ENCODE data around the gene EEPD1.
"Not testable (repeated sequence)": the region's sequence is repeated elsewhere in the genome, so short reads cannot be mapped to it uniquely, and the experiment has no call there.

EEPD1 gene

GRCh38 chr7:36214608-36215456, 61.8 kb downstream of the EEPD1 start:
- no peak for DNase-seq (ENCODE audit: low read depth in 2 of 2)

DNA sequence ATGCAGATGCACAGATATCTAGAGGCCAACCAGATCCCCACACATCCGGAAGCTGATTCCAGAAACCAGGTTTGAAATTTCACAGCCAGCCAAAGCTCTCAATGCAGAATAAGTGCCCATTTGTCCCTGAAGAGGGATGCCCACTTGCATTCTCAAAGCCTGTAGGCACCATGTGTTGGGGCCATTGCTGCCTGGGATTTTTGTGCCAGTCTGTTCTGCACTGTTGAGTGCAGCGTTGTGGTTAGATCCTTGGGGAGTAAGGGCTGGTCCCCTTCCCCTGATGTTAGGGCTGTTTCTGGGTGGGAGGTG, 62.4 kb downstream of the EEPD1 start:
- DNase-seq (ENCODE audit: low read depth in 2 of 2) = no peak

- DNase-seq (ENCODE audit: low read depth in 2 of 2) = no peak
These were observed 63.1 kb downstream of the EEPD1 start for GRCh38 chr7:36216063-36216684.

DNA sequence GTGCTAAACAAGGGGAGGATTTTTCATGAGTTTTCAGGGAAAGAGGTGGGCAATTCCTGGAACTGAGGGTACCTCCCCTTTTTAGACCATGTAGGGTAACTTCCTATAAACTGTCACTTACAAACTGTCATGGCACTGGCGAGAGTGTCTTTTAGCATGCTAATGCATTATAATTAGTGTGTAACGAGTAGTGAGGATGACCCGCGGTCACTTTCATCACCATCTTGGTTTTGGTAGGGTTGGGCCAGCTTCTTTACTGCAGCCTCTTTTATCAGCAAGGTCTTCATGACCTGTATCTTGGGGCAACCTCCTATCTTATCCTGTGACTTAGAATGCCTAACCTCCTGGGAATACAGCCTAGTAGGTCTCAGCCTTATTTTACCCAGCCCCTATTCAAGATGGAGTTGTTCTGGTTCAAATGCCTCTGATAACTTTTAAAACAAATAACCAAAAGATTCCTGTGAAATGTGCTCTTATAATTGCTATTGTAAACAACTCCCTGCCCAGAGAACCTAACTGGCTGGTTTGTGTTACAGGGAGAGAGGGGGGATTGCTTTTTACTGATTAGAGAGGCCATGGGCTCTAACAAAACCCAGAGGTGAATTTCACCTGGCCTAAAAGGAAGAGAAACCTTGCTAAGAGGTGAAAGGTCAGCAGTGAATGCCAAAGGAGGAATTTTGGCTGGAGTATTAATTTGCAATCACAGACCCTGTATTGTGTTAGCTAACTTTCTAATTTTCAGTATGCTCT, 64.3 kb downstream of the EEPD1 start:
- no peak for DNase-seq (ENCODE audit: low read depth in 2 of 2)

DNA sequence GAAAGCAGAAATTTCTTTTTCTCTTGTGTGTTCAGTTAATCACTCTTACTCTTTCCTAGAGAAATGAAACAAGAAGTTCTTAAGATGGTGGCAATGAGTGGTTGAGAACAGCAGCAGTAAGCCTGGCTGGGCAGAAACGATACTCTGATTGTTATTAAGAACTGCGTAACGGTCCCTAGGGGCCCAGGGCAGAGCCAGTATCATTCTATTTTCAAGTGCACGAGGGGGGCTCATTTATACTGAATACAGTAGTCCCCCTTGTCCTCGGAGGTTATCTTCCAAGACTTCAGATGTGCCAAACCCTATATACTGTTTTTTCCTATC, 64.9 kb downstream of the EEPD1 start:
- no peak for DNase-seq (ENCODE audit: low read depth in 2 of 2)

GRCh38 chr7:36219429-36219828, 66.4 kb downstream of the EEPD1 start:
- no peak for DNase-seq (ENCODE audit: low read depth in 2 of 2)

GRCh38 chr7:36223851-36224250, 70.8 kb downstream of the EEPD1 start:
- DNase-seq (ENCODE audit: low read depth in 2 of 2) = no peak

DNA sequence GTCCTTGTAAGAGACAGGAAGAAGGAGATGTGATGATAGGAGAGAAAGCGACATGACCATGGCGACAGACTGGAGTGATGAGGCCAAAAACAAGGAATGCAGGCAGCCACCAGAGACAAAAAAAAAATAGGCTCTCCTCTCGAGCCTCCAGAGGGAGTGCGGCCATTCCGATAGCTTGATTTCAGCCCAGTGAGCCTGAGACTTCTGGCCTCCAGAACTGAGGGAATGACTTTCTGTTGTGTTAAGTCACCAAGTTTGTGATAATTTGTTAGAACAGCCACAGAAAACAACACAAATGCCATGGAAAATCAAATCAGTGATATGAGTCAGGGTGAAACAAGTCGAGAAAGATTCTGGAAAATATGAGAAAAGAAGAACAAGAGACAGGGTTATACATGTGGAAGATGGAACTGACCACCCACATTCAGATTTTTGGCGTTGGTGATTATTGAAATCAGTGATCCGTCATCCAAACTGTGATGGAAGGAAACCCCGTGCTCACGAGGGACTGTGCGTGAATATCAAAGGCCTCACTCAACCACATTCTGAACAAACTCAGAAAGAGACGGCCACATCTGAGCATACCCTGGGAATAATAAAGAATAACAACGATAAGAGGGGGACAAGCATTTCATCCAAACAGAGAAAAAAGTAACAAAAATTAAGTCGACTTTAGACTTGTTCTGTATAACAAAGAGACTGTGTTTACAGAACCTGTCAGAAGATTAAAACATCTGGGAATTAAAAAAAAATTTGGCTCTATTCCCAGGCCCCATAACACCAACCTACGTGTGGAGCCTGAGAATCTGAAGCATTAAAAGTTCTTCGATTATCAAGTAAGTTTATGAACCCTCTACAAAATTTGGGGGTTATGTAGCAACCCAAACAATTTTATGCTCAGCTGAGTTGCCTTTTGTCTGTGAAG, 72.1 kb downstream of the EEPD1 start:
- DNase-seq (ENCODE audit: low read depth in 2 of 2) = no peak

DNA sequence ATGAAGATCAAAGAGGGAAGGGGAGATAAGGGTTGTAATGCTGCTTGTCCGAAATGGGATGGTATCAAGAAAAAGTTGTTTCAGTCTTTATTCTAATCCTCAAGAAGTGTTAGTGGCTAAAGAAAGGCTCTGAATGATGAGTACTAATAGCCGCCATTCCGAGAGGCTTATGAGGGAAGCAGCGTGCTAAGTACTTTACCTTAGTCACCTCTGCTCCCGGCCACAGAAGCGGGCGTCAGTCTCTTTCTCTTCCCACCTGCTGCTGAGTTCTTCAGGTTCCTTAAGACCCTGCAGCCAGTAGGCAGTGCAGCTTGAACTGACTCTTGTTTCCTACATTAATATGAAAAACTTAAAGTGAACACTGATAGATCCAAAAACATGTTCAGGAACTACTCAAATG, 73.1 kb downstream of the EEPD1 start:
- DNase-seq (ENCODE audit: low read depth in 2 of 2) = no peak

DNA sequence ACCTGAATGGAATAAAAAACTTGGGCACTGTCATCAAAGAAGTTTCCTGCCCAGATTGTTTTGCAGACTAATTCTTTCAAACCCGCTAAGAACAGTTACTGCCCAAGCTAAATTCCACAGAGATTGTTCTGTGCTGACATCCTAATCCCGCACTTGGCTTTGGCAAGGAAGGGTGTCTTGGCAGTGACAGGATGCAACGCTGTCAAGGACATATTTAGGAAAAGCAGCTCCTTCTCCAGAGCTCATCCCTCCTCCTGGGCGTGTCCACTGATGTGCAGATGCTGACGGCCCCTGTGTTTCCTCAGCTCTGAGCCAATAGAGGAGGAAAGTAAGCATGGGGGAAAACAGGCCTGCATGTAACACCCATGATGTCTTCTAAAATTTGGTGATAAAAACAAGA, 74.2 kb downstream of the EEPD1 start:
- DNase-seq (ENCODE audit: low read depth in 2 of 2) = no peak

- no peak for DNase-seq (ENCODE audit: low read depth in 2 of 2)
These were observed 75.0 kb downstream of the EEPD1 start for GRCh38 chr7:36228039-36228438.

- no peak for DNase-seq (ENCODE audit: low read depth in 2 of 2)
These were observed 78.4 kb downstream of the EEPD1 start for GRCh38 chr7:36231406-36231805.

DNA sequence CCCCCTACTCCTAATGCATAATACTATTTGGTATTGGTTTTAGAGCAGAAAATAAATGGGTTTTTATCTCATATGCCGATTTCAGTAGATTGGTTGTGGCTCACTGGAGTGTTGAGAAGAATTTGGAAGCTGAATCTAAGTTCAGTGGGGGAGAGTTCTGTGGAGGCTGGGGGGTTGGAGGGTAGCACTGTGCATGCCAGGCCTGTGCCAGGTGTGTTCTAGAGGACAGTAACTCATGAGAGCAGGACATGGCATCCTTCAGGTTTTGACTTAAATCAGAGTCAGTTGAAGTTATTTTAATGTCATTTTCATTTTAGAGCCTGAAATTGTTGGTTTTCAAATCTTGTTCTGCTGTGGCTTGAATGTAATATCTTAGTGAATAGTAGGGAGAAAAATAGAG, 79.5 kb downstream of the EEPD1 start:
- DNase-seq (ENCODE audit: low read depth in 2 of 2) = no peak

GRCh38 chr7:36232971-36233550, 80.0 kb downstream of the EEPD1 start:
- DNase-seq (ENCODE audit: low read depth in 2 of 2) = no peak

DNA sequence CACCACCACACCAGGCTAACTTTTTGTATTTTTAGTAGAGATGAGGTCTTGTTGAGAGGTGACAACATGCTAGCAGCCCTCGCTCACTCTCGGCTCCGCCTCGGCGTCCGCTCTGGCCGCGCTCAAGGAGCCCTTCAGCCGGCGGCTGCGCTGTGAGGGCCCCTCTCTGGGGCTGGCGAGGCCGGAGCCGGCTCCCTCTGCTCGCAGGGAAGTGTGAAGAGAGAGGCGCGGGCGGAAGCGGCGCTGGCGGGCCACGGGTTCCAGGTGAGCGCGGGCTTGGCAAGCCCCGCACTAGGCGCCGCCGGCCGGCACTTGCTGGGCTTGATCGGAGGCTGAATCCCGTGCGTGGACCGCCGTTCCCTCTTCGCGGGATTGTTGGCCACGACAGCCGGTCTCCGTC, 83.0 kb downstream of the EEPD1 start:
- no peak for DNase-seq (ENCODE audit: low read depth in 2 of 2)

GRCh38 chr7:36238138-36238537, 85.1 kb downstream of the EEPD1 start:
- DNase-seq (ENCODE audit: low read depth in 2 of 2) = no peak

DNA sequence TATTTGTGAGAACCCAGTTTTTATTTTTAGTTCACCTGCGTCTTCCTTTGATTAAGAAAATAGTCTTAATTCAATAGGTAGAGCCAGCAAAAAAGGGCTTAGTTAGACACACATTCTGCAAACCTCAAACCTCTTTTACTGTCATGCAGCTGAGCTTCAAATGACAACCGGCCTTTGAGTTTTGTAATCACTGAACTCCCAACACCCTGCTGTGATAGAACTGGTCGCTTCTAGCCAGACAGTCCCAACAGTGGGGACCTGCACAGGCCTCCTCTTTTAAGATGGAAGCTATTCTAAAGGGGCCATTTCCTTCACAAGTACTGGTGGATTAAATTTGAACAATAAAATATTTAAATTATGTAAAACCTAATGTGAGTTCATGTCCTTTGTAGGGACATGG, 90.3 kb downstream of the EEPD1 start:
- not testable (repeated sequence) for DNase-seq (ENCODE audit: low read depth in 2 of 2)

- DNase-seq (ENCODE audit: low read depth in 2 of 2) = not testable (repeated sequence)
These were observed 90.9 kb downstream of the EEPD1 start for GRCh38 chr7:36244001-36244400.

- DNase-seq (ENCODE audit: low read depth in 2 of 2) = no peak
These were observed 91.4 kb downstream of the EEPD1 start for GRCh38 chr7:36244429-36244828.

- DNase-seq (ENCODE audit: low read depth in 2 of 2) = no peak
These were observed 92.7 kb downstream of the EEPD1 start for GRCh38 chr7:36245684-36246299.

- no peak for DNase-seq (ENCODE audit: low read depth in 2 of 2)
These were observed 96.0 kb downstream of the EEPD1 start for GRCh38 chr7:36249091-36249490.

All from stimulated activated CD8-positive, alpha-beta memory T cell treated with anti-CD3 and anti-CD28 coated beads, Interleukin-7, amount 100 ng/mL, for 1 hour (primary cell).